Calu3 (cell line): ENCODE data around the gene CEMIP. TPM values are rescaled to one million over a fixed set of nuclear protein-coding genes. Genes with fewer than 3 reads are reported as not detected.

Experiments used
- BruUV-seq: library from RNA; stranded (reverse); fragments of 400-500 nt; replicated peaks from 2 replicates; lab custom pipeline; 2021; lab: Mats Ljungman, UMichigan
- CTCF ChIA-PET: fragments of 300-600 bp; sonication (Branson Sonifier 250); formaldehyde crosslinking; loops from one replicate; lab custom pipeline; 2022; ENCODE audit warnings: antibody characterized with exemption; lab: Charles Lee
- DNase-seq: peaks from one replicate; pipeline ENCODE4 v3.0.0; 2022
- H3K27ac Mint-ChIP-seq: one replicate; pipeline ENCODE4 v1.8.0; 2022; ENCODE audit warnings: mixed read lengths; ENCODE audit not compliant: unreplicated experiment
- H3K27me3 Mint-ChIP-seq: one replicate; pipeline ENCODE4 v1.8.0; 2022; ENCODE audit warnings: mixed read lengths; ENCODE audit not compliant: unreplicated experiment
- H3K36me3 Mint-ChIP-seq: one replicate; pipeline ENCODE4 v1.8.0; 2022; ENCODE audit warnings: mild to moderate bottlenecking, moderate library complexity, mixed read lengths; ENCODE audit not compliant: insufficient read depth, unreplicated experiment
- H3K4me1 Mint-ChIP-seq: one replicate; pipeline ENCODE4 v1.8.0; 2022; ENCODE audit warnings: mild to moderate bottlenecking, low read depth, mixed read lengths; ENCODE audit not compliant: unreplicated experiment
- H3K4me3 Mint-ChIP-seq: one replicate; pipeline ENCODE4 v1.8.0; 2022; ENCODE audit warnings: mild to moderate bottlenecking, low read depth, moderate library complexity, mixed read lengths; ENCODE audit not compliant: unreplicated experiment
- H3K9me3 Mint-ChIP-seq: one replicate; pipeline ENCODE4 v1.8.0; 2022; ENCODE audit warnings: low read depth, mixed read lengths; ENCODE audit not compliant: unreplicated experiment
- CTCF ChIP-seq: fragments of 200-600 bp; IDR thresholded peaks from one replicate; pipeline ENCODE4 v1.8.0; 2022; ENCODE audit warnings: antibody characterized with exemption; ENCODE audit not compliant: unreplicated experiment
- intact Hi-C: fragments of 100-400 bp; cut with micrococcal nuclease; formaldehyde crosslinking; loops from one replicate; pipeline ENCODE4 v1.10.0; 2022; ENCODE audit not compliant: unreplicated experiment
- total RNA-seq: library from RNA; stranded (reverse); gene quantifications from 2 replicates; pipeline ENCODE4 v1.2.3, GENCODE V29; 2022

Gene CEMIP
- total RNA-seq, 1 experiment from 2014 or later: 1.8 TPM

DNA sequence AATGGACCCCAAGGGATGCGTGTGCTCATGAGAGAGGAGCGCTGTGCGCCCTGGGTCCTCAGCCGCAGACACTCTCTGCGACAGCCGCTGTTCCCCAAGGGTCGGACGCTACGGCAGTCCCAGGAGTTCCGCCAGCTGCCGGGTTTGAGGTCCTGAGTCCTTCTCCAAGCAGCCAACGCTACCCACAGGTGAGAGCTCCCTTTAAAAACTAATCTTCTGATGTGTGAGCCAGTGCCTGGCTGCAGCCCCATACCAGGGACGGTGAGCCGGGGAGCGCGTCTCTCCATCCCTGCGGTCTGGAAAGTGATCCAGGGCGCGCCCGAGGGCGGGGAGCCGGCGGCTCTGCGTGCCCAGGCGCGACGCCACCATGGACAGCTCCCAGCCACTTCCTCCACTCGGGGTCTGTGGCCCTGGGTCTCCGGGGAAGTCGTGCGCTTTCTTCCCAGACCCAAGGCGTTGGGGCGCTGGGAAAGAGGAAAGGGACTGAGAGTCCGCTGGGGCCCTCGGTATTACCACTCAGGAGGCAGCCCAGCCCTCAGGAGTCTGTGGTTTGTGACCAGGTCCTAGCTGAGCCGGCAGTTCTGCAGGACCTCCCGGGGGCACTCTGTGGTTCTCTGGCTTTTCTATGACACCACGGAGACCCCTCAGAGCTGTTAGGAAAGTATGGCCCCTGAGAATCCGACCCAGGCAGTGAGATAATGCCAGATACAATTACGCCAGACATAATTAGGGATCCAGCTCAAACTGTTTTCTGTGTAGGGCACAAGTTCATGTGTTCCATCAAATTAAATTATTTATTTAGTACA, 1.4 kb downstream of the CEMIP start:
- intact Hi-C loops: loop anchor here (1.0 to 10.0 kb wide), 2 partner anchors 190 to 484 kb away; no protein-coding TSS in a partner anchor
- H3K4me1 Mint-ChIP-seq: peaks cover 36% of the 10 kb centered on the region
- DNase-seq: peak; percentile 82
- H3K36me3 Mint-ChIP-seq: peaks cover 20% of the 10 kb centered on the region
- no peaks in the 10 kb centered on the region for H3K9me3 Mint-ChIP-seq
- H3K27ac Mint-ChIP-seq: no peak overlapping the region
- TF ChIP-seq CTCF: no peak
- peak overlapping the region; percentile 82 for H3K4me3 Mint-ChIP-seq
- BruUV-seq: no TSS peak
- CTCF ChIA-PET: interaction anchor here (0.5 to 7.1 kb wide), 12 partner anchors 13 to 486 kb away, joined by 3 to 151 read pairs (median 4); no protein-coding TSS in a partner anchor
- peaks cover 60% of the 10 kb centered on the region for H3K27me3 Mint-ChIP-seq

DNA sequence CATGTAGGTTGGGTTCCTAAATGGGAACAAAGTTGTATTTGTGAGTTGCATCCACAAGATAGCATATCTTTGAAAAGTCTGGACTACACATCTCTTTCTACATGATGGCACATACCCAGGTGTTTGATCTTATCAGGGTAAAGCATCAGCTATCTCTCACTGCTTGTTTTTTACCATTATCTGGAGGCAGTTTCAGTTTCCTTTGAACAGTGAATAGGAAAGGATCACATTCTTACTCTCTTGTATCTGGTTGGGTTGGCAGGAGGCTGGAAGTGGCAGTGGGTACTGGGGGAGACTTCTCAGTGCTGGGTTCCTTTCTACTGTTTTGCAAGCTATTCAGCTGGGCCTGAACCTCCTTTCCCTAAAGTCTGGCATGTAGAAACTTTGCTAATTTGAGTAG, 4.1 kb downstream of the CEMIP start:
- Mint-ChIP-seq H3K36me3 (peaks cover 20% of the 10 kb centered on the region), H3K9me3 (no peaks in the 10 kb centered on the region), H3K27ac (no peak overlapping the region), H3K4me1 (peaks cover 17% of the 10 kb centered on the region), H3K4me3 (no peak overlapping the region), H3K27me3 (peaks cover 60% of the 10 kb centered on the region)
- CTCF ChIA-PET: interaction anchor here (1.5 kb wide), 1 partner anchor 187 kb away, joined by 5 read pairs; no protein-coding TSS in a partner anchor
- BruUV-seq: no TSS peak
- no peak for TF ChIP-seq CTCF
- intact Hi-C loops: loop anchor here (10.0 kb wide), 1 partner anchor 482 kb away; no protein-coding TSS in a partner anchor
- DNase-seq: no peak

DNA sequence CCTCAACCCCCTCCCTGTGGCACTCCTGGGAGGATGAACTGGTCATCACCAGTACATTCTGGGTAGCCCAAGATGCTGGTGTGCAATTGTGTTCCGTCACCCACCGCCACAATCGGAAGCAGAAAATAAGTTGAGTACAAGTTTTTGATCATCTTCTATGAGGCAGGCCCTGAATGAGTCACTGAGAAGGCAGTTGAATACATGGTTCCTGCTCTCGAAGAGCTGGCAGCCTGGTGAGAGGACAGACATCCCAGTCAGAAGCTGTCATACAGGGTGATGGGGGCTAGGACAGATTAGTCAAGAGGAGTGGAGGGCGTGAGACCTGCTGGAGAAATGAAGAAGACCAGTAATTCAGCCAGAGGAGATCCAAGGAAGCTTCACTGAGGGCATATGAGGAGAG, 6.2 kb downstream of the CEMIP start:
- CTCF ChIA-PET: interaction anchor here (0.6 to 1.0 kb wide), 2 partner anchors 9 to 80 kb away, joined by 3 to 4 read pairs; no protein-coding TSS in a partner anchor
- DNase-seq: no peak
- Mint-ChIP-seq H3K4me1 (peaks cover 7% of the 10 kb centered on the region), H3K27ac (no peak overlapping the region), H3K27me3 (peaks cover 47% of the 10 kb centered on the region), H3K4me3 (no peak overlapping the region), H3K9me3 (no peaks in the 10 kb centered on the region), H3K36me3 (peaks cover 4% of the 10 kb centered on the region)
- intact Hi-C loops: loop anchor here (10.0 kb wide), 1 partner anchor 479 kb away; no protein-coding TSS in a partner anchor
- TF ChIP-seq CTCF: no peak
- no TSS peak for BruUV-seq

DNA sequence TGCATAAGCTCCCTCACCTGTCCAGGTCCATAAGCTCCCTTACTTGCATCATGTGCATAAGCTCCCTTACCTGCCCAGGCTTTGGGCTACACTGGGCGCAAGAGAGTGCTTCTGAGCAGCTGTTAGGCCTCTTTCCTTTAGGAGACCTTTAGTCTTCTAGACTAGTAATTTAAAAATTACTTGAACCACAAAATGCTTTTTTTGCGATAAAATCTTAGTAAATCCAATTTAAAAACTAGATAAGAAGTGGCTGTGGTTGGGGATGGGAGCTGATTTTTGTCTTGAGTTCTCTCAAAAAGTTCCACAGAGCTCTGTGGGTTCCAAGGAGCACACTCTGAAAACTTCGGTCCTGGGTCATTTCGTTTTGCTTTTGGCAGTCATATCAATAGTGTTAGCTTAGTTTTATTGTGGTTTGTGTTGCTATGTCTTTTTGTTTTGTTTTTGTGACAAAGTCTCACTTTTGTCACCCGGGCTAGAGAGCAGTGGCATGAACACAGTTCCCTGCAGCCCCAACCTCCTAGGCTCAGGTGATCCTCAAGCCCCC, 6.7 kb downstream of the CEMIP start:
- Mint-ChIP-seq H3K27me3 (peaks cover 41% of the 10 kb centered on the region), H3K4me3 (no peak overlapping the region), H3K4me1 (peaks cover 1% of the 10 kb centered on the region), H3K27ac (no peak overlapping the region), H3K36me3 (no peaks in the 10 kb centered on the region), H3K9me3 (no peaks in the 10 kb centered on the region)
- CTCF ChIA-PET: interaction anchor here (0.6 to 1.0 kb wide), 3 partner anchors 9 to 105 kb away, joined by 3 to 4 read pairs (median 3); no protein-coding TSS in a partner anchor
- no TSS peak for BruUV-seq
- intact Hi-C loops: loop anchor here (10.0 kb wide), 1 partner anchor 479 kb away; no protein-coding TSS in a partner anchor
- no peak for DNase-seq
- TF ChIP-seq CTCF: no peak
